WTC11 (cell line): ENCODE measurements around the gene TRIB2.

Source experiments
- FOXP1 ChIP-seq: sonication (generic); formaldehyde crosslinking; IDR thresholded peaks from 2 replicates; pipeline ENCODE4 v1.8.0; 2022; ENCODE audit warnings: missing genetic modification reagents, mild to moderate bottlenecking, moderate library complexity, borderline replicate concordance
- KAT7 ChIP-seq: sonication (generic); formaldehyde crosslinking; IDR thresholded peaks from 2 replicates; pipeline ENCODE4 v1.8.1; 2023; ENCODE audit warnings: missing genetic modification reagents, mild to moderate bottlenecking, borderline replicate concordance
- ZNF396 ChIP-seq: fragments of 250-450 bp; sonication (Bioruptor Pico); IDR thresholded peaks from 2 replicates; pipeline ENCODE4 v1.8.0; 2021; ENCODE audit warnings: mild to moderate bottlenecking, moderate library complexity, borderline replicate concordance
- TF ChIP-seq, protein P1 (sequence below): sonication (generic); formaldehyde crosslinking; conservative IDR thresholded peaks from 2 replicates; pipeline ENCODE4 v1.8.1; 2022; ENCODE audit warnings: mild to moderate bottlenecking, missing genetic modification reagents
- TF ChIP-seq, protein P2 (sequence below): sonication (generic); formaldehyde crosslinking; IDR thresholded peaks from 2 replicates; pipeline ENCODE4 v1.8.0; 2023; ENCODE audit warnings: missing genetic modification reagents
- TF ChIP-seq, protein P3 (sequence below): fragments of 200-600 bp; IDR thresholded peaks from 2 replicates; pipeline ENCODE4 v1.8.0; 2022; ENCODE audit warnings: antibody characterized with exemption
- TF ChIP-seq, protein P4 (sequence below): sonication (generic); formaldehyde crosslinking; IDR thresholded peaks from 2 replicates; pipeline ENCODE4 v1.8.1; 2023; ENCODE audit warnings: mild to moderate bottlenecking, moderate library complexity, missing genetic modification reagents

DNA sequence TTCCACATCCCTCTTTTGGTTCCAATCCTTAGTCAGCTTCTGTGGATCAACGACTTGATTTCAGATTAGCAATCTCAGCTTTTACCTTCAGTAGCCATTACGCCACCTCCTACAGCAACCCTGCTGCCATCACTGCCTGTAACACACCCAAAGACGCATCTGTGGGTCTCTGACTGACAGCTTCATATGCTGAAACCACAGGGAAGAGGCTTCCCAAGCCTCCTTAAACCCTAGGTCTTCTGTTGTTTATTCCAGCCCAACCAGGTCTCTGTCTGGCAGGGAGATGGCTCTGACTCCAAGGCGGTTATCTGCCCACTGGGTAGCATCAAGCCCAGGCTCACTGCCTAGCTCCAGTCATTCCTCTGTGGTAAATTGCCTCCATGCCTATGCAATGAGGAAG lies 28.6 kb upstream of the TRIB2 start:
- TF ChIP-seq ZNF396 (no peak), FOXP1 (CRISPR knock-in tag) (no peak), KAT7 (no peak)
- TF ChIP-seq, protein P1, sequence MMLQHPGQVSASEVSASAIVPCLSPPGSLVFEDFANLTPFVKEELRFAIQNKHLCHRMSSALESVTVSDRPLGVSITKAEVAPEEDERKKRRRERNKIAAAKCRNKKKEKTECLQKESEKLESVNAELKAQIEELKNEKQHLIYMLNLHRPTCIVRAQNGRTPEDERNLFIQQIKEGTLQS (CRISPR knock-in tag) = no peak
- TF ChIP-seq, protein P2, sequence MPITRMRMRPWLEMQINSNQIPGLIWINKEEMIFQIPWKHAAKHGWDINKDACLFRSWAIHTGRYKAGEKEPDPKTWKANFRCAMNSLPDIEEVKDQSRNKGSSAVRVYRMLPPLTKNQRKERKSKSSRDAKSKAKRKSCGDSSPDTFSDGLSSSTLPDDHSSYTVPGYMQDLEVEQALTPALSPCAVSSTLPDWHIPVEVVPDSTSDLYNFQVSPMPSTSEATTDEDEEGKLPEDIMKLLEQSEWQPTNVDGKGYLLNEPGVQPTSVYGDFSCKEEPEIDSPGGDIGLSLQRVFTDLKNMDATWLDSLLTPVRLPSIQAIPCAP (CRISPR knock-in tag) = no peak
- TF ChIP-seq, protein P3, sequence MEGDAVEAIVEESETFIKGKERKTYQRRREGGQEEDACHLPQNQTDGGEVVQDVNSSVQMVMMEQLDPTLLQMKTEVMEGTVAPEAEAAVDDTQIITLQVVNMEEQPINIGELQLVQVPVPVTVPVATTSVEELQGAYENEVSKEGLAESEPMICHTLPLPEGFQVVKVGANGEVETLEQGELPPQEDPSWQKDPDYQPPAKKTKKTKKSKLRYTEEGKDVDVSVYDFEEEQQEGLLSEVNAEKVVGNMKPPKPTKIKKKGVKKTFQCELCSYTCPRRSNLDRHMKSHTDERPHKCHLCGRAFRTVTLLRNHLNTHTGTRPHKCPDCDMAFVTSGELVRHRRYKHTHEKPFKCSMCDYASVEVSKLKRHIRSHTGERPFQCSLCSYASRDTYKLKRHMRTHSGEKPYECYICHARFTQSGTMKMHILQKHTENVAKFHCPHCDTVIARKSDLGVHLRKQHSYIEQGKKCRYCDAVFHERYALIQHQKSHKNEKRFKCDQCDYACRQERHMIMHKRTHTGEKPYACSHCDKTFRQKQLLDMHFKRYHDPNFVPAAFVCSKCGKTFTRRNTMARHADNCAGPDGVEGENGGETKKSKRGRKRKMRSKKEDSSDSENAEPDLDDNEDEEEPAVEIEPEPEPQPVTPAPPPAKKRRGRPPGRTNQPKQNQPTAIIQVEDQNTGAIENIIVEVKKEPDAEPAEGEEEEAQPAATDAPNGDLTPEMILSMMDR = no peak
- TF ChIP-seq, protein P4, sequence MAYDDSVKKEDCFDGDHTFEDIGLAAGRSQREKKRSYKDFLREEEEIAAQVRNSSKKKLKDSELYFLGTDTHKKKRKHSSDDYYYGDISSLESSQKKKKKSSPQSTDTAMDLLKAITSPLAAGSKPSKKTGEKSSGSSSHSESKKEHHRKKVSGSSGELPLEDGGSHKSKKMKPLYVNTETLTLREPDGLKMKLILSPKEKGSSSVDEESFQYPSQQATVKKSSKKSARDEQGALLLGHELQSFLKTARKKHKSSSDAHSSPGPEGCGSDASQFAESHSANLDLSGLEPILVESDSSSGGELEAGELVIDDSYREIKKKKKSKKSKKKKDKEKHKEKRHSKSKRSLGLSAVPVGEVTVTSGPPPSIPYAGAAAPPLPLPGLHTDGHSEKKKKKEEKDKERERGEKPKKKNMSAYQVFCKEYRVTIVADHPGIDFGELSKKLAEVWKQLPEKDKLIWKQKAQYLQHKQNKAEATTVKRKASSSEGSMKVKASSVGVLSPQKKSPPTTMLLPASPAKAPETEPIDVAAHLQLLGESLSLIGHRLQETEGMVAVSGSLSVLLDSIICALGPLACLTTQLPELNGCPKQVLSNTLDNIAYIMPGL (CRISPR knock-in tag) = no peak
